Measurements from ENCODE around the gene NUP85.
A peak's percentile ranks its signal among the peaks of the same experiment; 100 is the strongest.
"Not testable (repeated sequence)": the region's sequence is repeated elsewhere in the genome, so short reads cannot be mapped to it uniquely, and the experiment has no call there.

The NUP85 gene

GRCh38 chr17:75271233-75271954 lies 65.9 kb downstream of the NUP85 start:
- Histone ChIP-seq H3K27me3 (replicated peaks; ENCODE audit: control insufficient read depth, insufficient read depth, low read length) (no peaks in the 10 kb centered on the region), H3K9me3 (ENCODE audit: control insufficient read depth, low read length) (no peaks in the 10 kb centered on the region), H3K4me3 (ENCODE audit: low read length) (peak overlapping the region; percentile 86), H3K4me1 (ENCODE audit: control insufficient read depth, insufficient read depth, low read length) (peaks cover 44% of the 10 kb centered on the region), H3K9ac (ENCODE audit: low read length) (peak overlapping the region; percentile 89), H3K36me3 (ENCODE audit: control insufficient read depth, insufficient read depth, low read length, severe bottlenecking) (peaks cover 6% of the 10 kb centered on the region)
- peak; percentile 94 for DNase-seq (ENCODE audit: low read depth)

- H3K4me1 ChIP-seq (ENCODE audit: control insufficient read depth, insufficient read depth, low read length) = peaks cover 42% of the 10 kb centered on the region
- H3K9me3 ChIP-seq (ENCODE audit: control insufficient read depth, low read length) = no peaks in the 10 kb centered on the region
- no peaks in the 10 kb centered on the region for H3K27me3 ChIP-seq (replicated peaks; ENCODE audit: control insufficient read depth, insufficient read depth, low read length)
- peaks cover 3% of the 10 kb centered on the region for H3K36me3 ChIP-seq (ENCODE audit: control insufficient read depth, insufficient read depth, low read length, severe bottlenecking)
- peak; percentile 18 for DNase-seq (ENCODE audit: low read depth)
- H3K9ac ChIP-seq (ENCODE audit: low read length) = peak overlapping the region; percentile 89
- peak overlapping the region; percentile 81 for H3K4me3 ChIP-seq (ENCODE audit: low read length)
These were observed 66.7 kb downstream of the NUP85 start for GRCh38 chr17:75271955-75272847.

- DNase-seq (ENCODE audit: low read depth) = no peak
- no peak overlapping the region for H3K4me3 ChIP-seq (ENCODE audit: low read length)
These were observed 67.3 kb downstream of the NUP85 start for GRCh38 chr17:75272848-75273184.

GRCh38 chr17:75273977-75274708 lies 68.7 kb downstream of the NUP85 start:
- peaks cover 5% of the 10 kb centered on the region for H3K36me3 ChIP-seq (ENCODE audit: control insufficient read depth, insufficient read depth, low read length, severe bottlenecking)
- no peaks in the 10 kb centered on the region for H3K9me3 ChIP-seq (ENCODE audit: control insufficient read depth, low read length)
- H3K9ac ChIP-seq (ENCODE audit: low read length) = no peak overlapping the region
- H3K27me3 ChIP-seq (replicated peaks; ENCODE audit: control insufficient read depth, insufficient read depth, low read length) = no peaks in the 10 kb centered on the region
- peak; percentile 62 for DNase-seq (ENCODE audit: low read depth)
- peaks cover 49% of the 10 kb centered on the region for H3K4me1 ChIP-seq (ENCODE audit: control insufficient read depth, insufficient read depth, low read length)
- no peak overlapping the region for H3K4me3 ChIP-seq (ENCODE audit: low read length)

More at GRCh38 chr17:75272848-75273184, 67.3 kb downstream of the NUP85 start:
- Histone ChIP-seq H3K9ac (ENCODE audit: low read length) (no peak overlapping the region), H3K27me3 (replicated peaks; ENCODE audit: control insufficient read depth, insufficient read depth, low read length) (no peaks in the 10 kb centered on the region), H3K4me1 (ENCODE audit: control insufficient read depth, insufficient read depth, low read length) (peaks cover 44% of the 10 kb centered on the region), H3K9me3 (ENCODE audit: control insufficient read depth, low read length) (no peaks in the 10 kb centered on the region), H3K36me3 (ENCODE audit: control insufficient read depth, insufficient read depth, low read length, severe bottlenecking) (peaks cover 5% of the 10 kb centered on the region)

GRCh38 chr17:75277664-75278071 lies 72.2 kb downstream of the NUP85 start:
- Histone ChIP-seq H3K9ac (ENCODE audit: low read length) (no peak overlapping the region), H3K27me3 (replicated peaks; ENCODE audit: control insufficient read depth, insufficient read depth, low read length) (no peaks in the 10 kb centered on the region), H3K4me1 (ENCODE audit: control insufficient read depth, insufficient read depth, low read length) (peaks cover 29% of the 10 kb centered on the region), H3K4me3 (ENCODE audit: low read length) (no peak overlapping the region), H3K36me3 (ENCODE audit: control insufficient read depth, insufficient read depth, low read length, severe bottlenecking) (peaks cover 5% of the 10 kb centered on the region), H3K9me3 (ENCODE audit: control insufficient read depth, low read length) (no peaks in the 10 kb centered on the region)
- DNase-seq (ENCODE audit: low read depth) = peak; percentile 86

- not testable (repeated sequence) for H3K36me3 ChIP-seq (ENCODE audit: control insufficient read depth, insufficient read depth, low read length, severe bottlenecking); H3K9me3 ChIP-seq (ENCODE audit: control insufficient read depth, low read length); H3K4me3 ChIP-seq (ENCODE audit: low read length); H3K9ac ChIP-seq (ENCODE audit: low read length); DNase-seq (ENCODE audit: low read depth); H3K27me3 ChIP-seq (replicated peaks; ENCODE audit: control insufficient read depth, insufficient read depth, low read length)
- H3K4me1 ChIP-seq (ENCODE audit: control insufficient read depth, insufficient read depth, low read length) = peaks cover 13% of the 10 kb centered on the region
These were observed 74.7 kb downstream of the NUP85 start for GRCh38 chr17:75280189-75280588.

GRCh38 chr17:75285123-75285522 lies 79.6 kb downstream of the NUP85 start:
- Histone ChIP-seq H3K4me1 (ENCODE audit: control insufficient read depth, insufficient read depth, low read length) (no peaks in the 10 kb centered on the region), H3K4me3 (ENCODE audit: low read length) (no peak overlapping the region), H3K36me3 (ENCODE audit: control insufficient read depth, insufficient read depth, low read length, severe bottlenecking) (peaks cover 7% of the 10 kb centered on the region), H3K9me3 (ENCODE audit: control insufficient read depth, low read length) (no peaks in the 10 kb centered on the region), H3K9ac (ENCODE audit: low read length) (no peak overlapping the region), H3K27me3 (replicated peaks; ENCODE audit: control insufficient read depth, insufficient read depth, low read length) (no peaks in the 10 kb centered on the region)
- no peak for DNase-seq (ENCODE audit: low read depth)
